HepG2 (cell line): Measurements from ENCODE around the gene SPHK1. TPM values are rescaled to one million over a fixed set of nuclear protein-coding genes. Genes with fewer than 3 reads are reported as not detected.
A peak's percentile ranks its signal among the peaks of the same experiment; 100 is the strongest.

Experiments used
- AGO1 ChIP-seq: fragments of 200-400 bp; formaldehyde crosslinking; IDR thresholded peaks from 2 replicates; pipeline ENCODE4 v1.6.1; 2017; ENCODE audit warnings: mild to moderate bottlenecking, low read depth, low read length, moderate library complexity; ENCODE audit not compliant: poor library complexity, severe bottlenecking
- AHR ChIP-seq: IDR thresholded peaks from 2 replicates; pipeline ENCODE4 v1.6.1; 2018; ENCODE audit warnings: missing genetic modification reagents, missing compliant biosample characterization
- ATF5 ChIP-seq: sonication (generic); formaldehyde crosslinking; IDR thresholded peaks from 2 replicates; pipeline ENCODE4 v1.4.0; 2020; ENCODE audit warnings: mild to moderate bottlenecking, low read depth, missing genetic modification reagents
- DPF2 ChIP-seq: sonication (generic); formaldehyde crosslinking; IDR thresholded peaks from 2 replicates; pipeline ENCODE4 v1.4.0; 2020; ENCODE audit warnings: mild to moderate bottlenecking, low read depth, missing genetic modification reagents, borderline replicate concordance
- FOXP4 ChIP-seq: sonication (generic); formaldehyde crosslinking; IDR thresholded peaks from 2 replicates; pipeline ENCODE4 v1.4.0; 2020; ENCODE audit warnings: missing genetic modification reagents
- HIVEP1 ChIP-seq: sonication (generic); formaldehyde crosslinking; IDR thresholded peaks from 2 replicates; pipeline ENCODE4 v1.4.0; 2020; ENCODE audit warnings: mild to moderate bottlenecking, missing genetic modification reagents
- KLF13 ChIP-seq: sonication (generic); formaldehyde crosslinking; IDR thresholded peaks from 2 replicates; pipeline ENCODE4 v1.4.0; 2020; ENCODE audit warnings: mild to moderate bottlenecking, missing genetic modification reagents
- KLF6 ChIP-seq: IDR thresholded peaks from 2 replicates; pipeline ENCODE4 v1.8.0; 2016; ENCODE audit warnings: missing biosample characterization, missing genetic modification reagents
- KMT2B ChIP-seq: IDR thresholded peaks from 2 replicates; pipeline ENCODE4 v1.6.1; 2016; ENCODE audit warnings: missing genetic modification reagents, missing compliant biosample characterization
- MLLT10 ChIP-seq: sonication (generic); formaldehyde crosslinking; IDR thresholded peaks from 2 replicates; pipeline ENCODE4 v1.4.0; 2020; ENCODE audit warnings: missing genetic modification reagents
- NFE2L2 ChIP-seq: fragments of 150-350 bp; IDR thresholded peaks from 2 replicates; pipeline ENCODE4 v1.6.1; 2014; ENCODE audit warnings: low read length
- RXRB ChIP-seq: IDR thresholded peaks from 2 replicates; pipeline ENCODE4 v1.6.1; 2016; ENCODE audit warnings: borderline replicate concordance, missing genetic modification reagents, missing compliant biosample characterization
- SAFB2 ChIP-seq: sonication (generic); formaldehyde crosslinking; IDR thresholded peaks from 2 replicates; pipeline ENCODE4 v1.5.1; 2020; ENCODE audit warnings: missing genetic modification reagents, low read depth, mild to moderate bottlenecking, borderline replicate concordance
- SALL1 ChIP-seq: sonication (generic); formaldehyde crosslinking; IDR thresholded peaks from 2 replicates; pipeline ENCODE4 v1.8.0; 2022; ENCODE audit warnings: mild to moderate bottlenecking, missing genetic modification reagents
- SIN3A ChIP-seq: IDR thresholded peaks from 2 replicates; pipeline ENCODE4 v1.6.1; 2011; ENCODE audit warnings: low read depth, mild to moderate bottlenecking, control low read depth, low read length, borderline replicate concordance
- TBX2 ChIP-seq: sonication (generic); formaldehyde crosslinking; IDR thresholded peaks from 2 replicates; pipeline ENCODE4 v1.5.0; 2020; ENCODE audit warnings: missing genetic modification reagents, mild to moderate bottlenecking, borderline replicate concordance
- ZNF281 ChIP-seq: sonication (generic); formaldehyde crosslinking; IDR thresholded peaks from 2 replicates; pipeline ENCODE4 v1.4.0; 2020; ENCODE audit warnings: missing genetic modification reagents, borderline replicate concordance
- ZNF362 ChIP-seq: sonication (generic); formaldehyde crosslinking; IDR thresholded peaks from 2 replicates; pipeline ENCODE4 v1.4.0; 2020; ENCODE audit warnings: missing genetic modification reagents, mild to moderate bottlenecking, borderline replicate concordance
- ZNF382 ChIP-seq: sonication (generic); formaldehyde crosslinking; IDR thresholded peaks from 2 replicates; pipeline ENCODE4 v1.5.0; 2020; ENCODE audit warnings: missing genetic modification reagents, mild to moderate bottlenecking, borderline replicate concordance
- ZNF597 ChIP-seq: sonication (generic); formaldehyde crosslinking; IDR thresholded peaks from 2 replicates; pipeline ENCODE4 v1.5.0; 2020; ENCODE audit warnings: missing genetic modification reagents
- ZNF614 ChIP-seq: IDR thresholded peaks from 2 replicates; pipeline ENCODE4 v1.6.1; 2018; ENCODE audit warnings: missing biosample characterization, missing genetic modification reagents, inconsistent platforms, borderline replicate concordance
- ZNF891 ChIP-seq: sonication (generic); formaldehyde crosslinking; IDR thresholded peaks from 2 replicates; pipeline ENCODE4 v1.5.0; 2020; ENCODE audit warnings: mild to moderate bottlenecking, missing genetic modification reagents
- polyA plus RNA-seq, 8 experiments: library from polyadenylated mRNA; depleted of rRNA in 3 of 8; stranded (reverse) in 7 of 8; unstranded in 1 of 8; fragments of >200 nt; fragmentation: Illumina TruSeq in 4 of 8; extraction: Trizol in 4 of 8; gene quantifications; 2 replicates each; pipeline versions ENCODE4 v1.2.1 to v1.2.3, GENCODE V29; 2011 to 2016; ENCODE audit warnings: low read depth in 4 of 8, missing spikeins in 1 of 8, mixed read lengths in 1 of 8; ENCODE audit not compliant: insufficient read depth in 1 of 8
- total RNA-seq, 5 experiments: library from RNA; depleted of rRNA; stranded (reverse); fragments of >200 nt; fragmentation: Illumina TruSeq; extraction: Trizol; gene quantifications; 2 replicates each; pipeline ENCODE4 v1.2.3, GENCODE V29; 2016; ENCODE audit warnings: low read depth in 1 of 5

Gene SPHK1
- total and polyA plus RNA-seq, 2 of the 13 experiments (the other 11 are each of a cell fraction or from before 2014, with no cell fraction given) = 129 to 160 TPM

- peak; percentile 92 for TF ChIP-seq FOXP4 (CRISPR knock-in tag)
- no peak for TF ChIP-seq ATF5 (CRISPR knock-in tag)
- TF ChIP-seq RXRB = peak; percentile 94
- TF ChIP-seq AHR = peak; percentile 48; the same call in 1 of the 2 replicates
- no peak for TF ChIP-seq ZNF891
- no peak for TF ChIP-seq ZNF597 (CRISPR knock-in tag)
- TF ChIP-seq MLLT10 = no peak
- TF ChIP-seq NFE2L2 = no peak
- TF ChIP-seq SIN3A = peak; percentile 83
- peak; percentile 73; the same call in 1 of the 2 replicates for TF ChIP-seq ZNF281
- TF ChIP-seq KLF6 (CRISPR knock-in tag) = peak; percentile 92
- peak; percentile 86; the same call in 1 of the 2 replicates for TF ChIP-seq ZNF614 (CRISPR knock-in tag)
- TF ChIP-seq SAFB2 (CRISPR knock-in tag) = no peak
- TF ChIP-seq TBX2 = peak; percentile 93
- peak; percentile 99 for TF ChIP-seq ZNF362
- TF ChIP-seq ZNF382 = no peak
- peak; percentile 46; the same call in 1 of the 2 replicates for TF ChIP-seq KMT2B
- peak; percentile 90 for TF ChIP-seq DPF2 (CRISPR knock-in tag)
- TF ChIP-seq AGO1 = no peak
- no peak for TF ChIP-seq KLF13 (CRISPR knock-in tag)
- TF ChIP-seq HIVEP1 (CRISPR knock-in tag) = peak; percentile 80
- peak; percentile 97 for TF ChIP-seq SALL1 (CRISPR knock-in tag)
These were observed 7.9 kb upstream of the SPHK1 start (continued) for GRCh38 chr17:76376318-76377133.
